Activated CD4-positive, CD25-positive, alpha-beta regulatory T cell treated with anti-CD3 and anti-CD28 coated beads, Interleukin-2, amount 50 U/mL, for 16 hours (primary cell): ENCODE measurements around the gene ACTR3.
"Not testable (repeated sequence)": the region's sequence is repeated elsewhere in the genome, so short reads cannot be mapped to it uniquely, and the experiment has no call there.

ENCODE experiments used
- DNase-seq: peaks from one replicate; pipeline ENCODE4 v3.0.0-alpha.2; 2020; ENCODE audit warnings: low read depth, low spot score

The ACTR3 gene

DNA sequence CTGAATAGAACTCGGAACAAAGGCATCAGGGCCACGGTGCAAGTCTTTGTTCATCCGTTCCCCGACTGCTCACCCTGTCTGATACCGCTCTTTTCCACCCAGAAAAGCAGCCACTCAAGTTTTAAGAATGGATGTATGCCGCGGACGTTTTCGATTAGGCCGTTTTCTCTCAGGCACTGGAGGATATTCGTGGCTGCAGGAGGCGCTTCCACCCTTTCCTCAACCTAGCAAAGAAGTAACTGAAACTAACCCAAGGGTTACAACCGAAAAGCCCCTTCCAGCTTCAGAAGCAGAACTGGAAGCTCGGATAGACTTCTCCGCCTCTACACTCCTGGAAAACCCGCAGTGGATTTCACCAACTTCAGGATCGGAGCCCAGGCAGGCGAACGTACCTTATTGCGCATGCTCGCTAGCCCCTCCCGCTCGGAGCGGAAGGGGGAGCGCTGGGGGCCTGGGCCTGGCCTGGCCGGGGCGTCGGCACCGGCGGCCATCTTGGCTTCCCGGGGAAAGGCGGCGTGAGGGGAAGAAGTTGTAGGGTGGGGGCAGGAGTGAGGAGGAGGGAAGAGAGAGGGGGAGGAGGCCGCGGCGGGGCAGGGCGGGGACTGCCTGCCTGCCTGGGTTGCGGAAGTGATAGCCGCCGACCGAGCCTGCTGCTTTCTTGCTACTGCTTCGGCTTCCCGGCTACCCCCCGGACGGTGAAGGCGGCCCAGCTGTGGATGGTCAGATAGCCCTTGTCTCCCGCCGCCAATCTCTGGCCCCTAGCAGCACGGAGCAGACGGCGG is at the start of gene ACTR3:
TSS of gene ACTR3 (plus strand) at position 619 of the 782 bp plus-strand sequence. CDS start 191 bp downstream, outside the sequence.
- DNase-seq, result peak; percentile 94

DNA sequence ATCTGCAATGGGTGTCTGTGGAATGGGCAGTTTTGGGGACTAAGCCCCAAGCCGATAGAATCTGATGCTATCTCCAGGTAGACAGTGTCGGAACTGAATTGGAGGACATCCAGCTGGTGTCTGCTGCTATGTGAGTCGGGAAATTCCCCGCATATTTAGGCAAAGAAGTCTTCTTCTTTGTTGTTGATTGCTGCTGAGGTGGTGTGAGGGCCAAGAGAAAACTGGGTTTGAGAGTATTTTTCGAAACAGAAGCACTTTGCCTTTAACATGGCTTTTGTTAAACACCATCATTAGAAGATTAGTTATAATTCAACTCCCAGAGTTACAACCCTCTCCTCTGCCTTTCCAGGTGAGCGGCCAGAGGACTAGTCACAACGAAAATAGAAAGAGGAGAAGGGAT is 49.4 kb upstream of the ACTR3 start:
- DNase-seq, result no peak

DNA sequence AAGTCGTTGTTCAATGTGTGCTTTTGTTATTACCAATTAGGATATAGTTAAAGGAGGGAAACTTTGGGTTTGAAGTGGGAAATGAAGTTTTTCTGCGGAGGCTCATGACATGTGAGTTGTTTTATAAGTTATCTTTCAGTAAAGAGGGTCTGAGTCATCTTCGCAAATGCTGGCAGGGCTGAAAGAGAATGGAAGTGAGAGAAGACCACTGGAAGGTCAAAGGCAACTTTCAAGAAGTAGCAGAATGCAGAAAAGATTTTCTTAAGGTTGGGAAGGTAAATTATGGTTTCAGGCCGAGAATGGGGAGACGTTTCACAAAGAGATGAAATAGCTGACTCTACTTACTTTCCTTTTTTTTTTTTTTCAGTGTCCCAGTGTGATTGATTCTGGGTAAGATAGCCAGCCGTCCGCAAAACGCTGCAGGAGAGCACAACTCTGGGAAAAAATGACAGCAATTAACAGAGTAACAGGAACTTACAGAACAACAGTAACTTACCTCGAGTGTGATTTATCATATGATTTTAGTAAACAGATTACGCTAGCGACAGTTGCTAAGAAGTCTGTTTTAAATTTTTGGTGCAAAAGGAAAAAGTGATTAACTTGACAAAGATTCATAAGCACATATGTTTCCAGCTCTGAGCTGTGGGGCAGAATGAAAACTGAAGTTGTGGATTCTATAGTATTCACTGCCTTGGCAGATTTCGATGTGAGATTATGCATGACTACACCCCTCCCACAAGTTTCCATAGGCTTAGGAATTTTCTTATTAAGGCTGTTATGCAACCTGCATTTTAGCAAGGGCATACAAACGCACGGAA is 46.8 kb upstream of the ACTR3 start:
- no peak for DNase-seq

DNA sequence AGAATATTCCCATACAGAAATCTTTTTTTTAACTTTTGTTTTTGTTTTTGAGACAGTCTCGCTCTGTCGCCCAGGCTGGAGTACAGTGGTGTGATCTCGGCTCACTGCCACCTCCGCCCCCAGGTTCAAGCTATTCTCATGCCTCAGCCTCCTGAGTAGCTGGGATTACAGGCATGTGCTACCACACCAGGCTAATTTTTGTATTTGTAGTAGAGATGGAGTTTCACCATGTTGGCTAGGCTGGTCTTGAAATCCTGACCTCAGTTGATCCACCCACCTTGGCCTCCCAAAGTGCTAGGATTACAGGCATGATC is 46.2 kb upstream of the ACTR3 start:
- not testable (repeated sequence) for DNase-seq

DNA sequence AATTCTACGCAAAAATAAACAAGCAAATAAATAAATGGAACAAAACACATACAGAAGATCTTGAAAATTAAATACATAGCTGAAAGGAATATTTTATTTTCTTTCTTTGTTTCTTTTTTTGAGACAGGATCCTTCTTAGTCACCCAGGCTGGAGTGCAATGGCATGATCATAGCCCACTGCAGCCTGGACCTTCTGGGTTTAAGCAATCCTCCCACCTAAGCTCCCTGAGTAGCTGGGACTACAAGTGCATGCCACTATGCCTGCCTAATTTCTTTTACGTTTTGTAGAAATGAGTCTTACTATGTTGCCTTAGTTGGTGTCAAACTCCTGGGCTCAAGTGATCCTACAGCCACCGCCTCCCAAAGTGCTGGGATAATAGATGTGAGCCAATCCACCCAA is 44.6 kb upstream of the ACTR3 start:
- DNase-seq, result no peak

DNA sequence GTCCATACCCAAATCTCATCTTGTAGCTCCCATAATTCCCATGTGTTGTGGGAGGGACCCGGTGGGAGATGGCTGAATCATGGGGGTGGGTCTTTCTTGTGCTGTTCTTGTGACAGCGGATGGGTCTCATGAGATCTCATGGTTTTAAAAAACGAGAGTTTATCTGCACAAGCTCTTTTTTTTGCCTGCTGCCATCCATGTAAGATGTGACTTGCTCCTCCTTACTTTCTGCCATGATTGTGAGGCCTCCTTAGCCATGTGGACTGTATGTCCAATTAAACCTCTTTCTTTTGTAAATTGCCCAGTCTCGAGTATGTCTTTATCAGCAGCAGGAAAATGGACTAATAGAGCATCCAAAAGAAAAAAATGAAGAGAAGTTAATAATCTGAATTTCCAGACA is 44.1 kb upstream of the ACTR3 start:
- not testable (repeated sequence) for DNase-seq

DNA sequence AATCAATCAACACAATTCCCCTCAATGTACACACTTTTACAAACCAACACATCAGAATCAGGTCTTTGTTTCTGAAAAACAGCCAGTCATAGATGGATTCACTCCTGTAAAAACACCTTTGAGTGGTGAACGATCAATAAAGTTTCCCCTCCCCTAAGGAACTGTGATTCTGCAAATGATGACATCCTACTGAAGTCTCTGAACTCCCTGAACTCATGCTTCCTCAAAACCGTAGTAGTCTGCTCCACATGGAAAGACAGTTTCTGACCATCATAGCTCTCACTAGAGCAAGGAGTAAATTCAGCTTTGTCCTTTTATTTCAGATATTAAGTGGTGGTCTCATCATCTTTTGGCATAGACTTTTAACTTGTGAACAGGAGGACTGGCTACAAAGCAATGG is 43.5 kb upstream of the ACTR3 start:
- no peak for DNase-seq

DNA sequence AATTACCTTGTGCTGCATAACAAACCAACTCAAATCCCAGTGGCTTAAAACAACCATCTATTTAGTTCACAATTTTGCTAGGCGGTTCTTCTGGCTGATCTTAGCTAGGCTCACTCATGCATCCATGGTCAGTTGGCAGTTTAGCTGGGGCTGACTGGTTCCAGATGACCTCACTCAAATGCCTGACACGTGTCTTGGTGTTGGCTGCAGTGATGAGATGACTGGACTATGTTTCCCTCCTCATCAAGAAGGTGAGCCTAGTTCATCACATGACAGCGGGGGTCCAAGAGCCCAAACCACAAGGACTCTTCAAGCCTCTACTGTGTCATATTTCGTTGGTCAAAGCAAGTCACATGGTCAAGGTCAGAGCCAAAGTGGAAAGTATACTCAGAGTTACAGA is 42.7 kb upstream of the ACTR3 start:
- DNase-seq, result no peak

DNA sequence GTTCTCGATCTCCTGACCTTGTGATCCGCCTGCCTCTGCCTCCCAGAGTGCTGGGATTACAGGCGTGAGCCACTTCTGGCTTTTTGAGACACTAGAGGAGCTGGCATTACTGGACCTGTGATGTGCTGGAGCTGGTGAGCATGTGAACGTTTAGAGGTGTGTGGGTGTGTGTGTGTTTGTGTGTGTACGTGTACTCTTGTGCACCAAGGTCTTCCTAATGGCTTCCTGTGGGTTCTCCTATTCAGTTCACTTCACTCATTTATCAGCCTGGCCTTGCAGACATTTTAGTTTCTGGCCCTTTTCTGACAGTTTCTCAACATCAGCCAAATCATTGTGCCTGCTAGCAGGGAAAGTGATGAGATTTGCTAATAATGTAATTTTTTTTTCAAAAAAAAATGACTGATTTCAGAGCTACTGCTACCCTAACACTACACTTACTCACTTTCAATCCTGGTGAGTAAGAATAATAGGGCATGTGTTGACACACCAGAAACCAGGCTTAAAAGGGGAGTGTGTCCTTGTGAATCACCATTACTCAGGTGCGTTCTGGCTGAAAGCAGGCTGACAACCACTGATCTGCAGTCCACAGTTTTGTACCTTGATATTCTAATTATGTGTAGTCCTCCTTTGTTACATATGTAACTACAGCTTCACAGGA is 41.0 kb upstream of the ACTR3 start:
- no peak for DNase-seq

DNA sequence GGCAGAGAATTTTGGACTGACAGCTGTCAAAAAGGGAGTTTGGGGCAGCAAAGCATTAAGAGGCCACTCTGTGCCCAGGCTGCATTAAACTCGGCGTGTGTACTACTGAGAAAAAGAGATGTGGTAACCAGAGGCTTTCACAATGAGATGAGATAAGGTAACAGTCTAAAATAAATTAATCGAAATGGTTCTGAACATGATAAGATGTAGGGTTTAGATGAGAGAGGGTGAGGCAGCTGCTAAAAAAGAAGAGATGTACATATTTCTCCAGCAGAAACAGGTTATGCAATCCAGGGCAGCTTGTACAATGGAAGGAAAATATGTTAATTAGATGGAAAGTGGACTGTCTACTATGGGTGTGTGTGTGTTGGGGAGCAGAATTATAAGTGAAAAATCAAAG is 39.2 kb upstream of the ACTR3 start:
- DNase-seq, result no peak

DNA sequence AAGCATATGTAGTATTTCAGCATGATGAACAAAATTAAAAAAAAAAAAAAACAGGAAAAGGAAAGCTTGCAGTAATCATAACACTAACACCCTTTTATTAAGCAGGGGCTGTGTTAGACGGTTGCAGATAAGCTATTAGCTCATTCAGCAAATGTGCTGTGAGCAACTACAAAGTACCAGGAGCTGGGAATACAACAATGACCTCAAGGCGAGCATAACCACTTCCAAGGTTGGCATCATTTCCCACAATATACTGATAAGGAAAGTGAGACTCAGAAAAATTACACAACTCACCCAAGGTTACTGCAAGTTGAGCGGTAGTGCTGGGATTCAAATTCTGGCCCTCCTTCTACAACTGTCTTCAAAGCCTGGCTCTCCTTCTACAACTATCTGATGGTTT is 38.2 kb upstream of the ACTR3 start:
- DNase-seq, result no peak

DNA sequence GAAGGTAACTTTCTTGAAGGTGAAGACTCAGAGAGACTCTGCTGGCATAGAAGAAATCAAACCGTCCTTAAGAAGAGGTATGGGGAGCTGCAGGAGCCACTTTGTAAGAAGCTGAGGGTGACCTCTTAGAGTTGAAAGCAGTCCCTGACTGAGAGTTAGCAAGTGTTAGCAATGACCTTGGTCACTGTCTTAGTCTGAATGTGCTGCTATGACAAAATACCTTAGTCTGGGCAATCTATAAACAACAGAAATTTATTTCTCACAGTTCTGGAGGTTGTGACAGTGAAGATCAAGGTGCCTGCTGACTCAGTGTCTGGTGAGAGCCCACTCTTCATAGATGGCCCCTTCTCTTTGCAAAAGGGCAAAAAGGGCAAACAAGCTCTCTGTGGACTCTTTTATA is 35.7 kb upstream of the ACTR3 start:
- DNase-seq, result no peak

DNA sequence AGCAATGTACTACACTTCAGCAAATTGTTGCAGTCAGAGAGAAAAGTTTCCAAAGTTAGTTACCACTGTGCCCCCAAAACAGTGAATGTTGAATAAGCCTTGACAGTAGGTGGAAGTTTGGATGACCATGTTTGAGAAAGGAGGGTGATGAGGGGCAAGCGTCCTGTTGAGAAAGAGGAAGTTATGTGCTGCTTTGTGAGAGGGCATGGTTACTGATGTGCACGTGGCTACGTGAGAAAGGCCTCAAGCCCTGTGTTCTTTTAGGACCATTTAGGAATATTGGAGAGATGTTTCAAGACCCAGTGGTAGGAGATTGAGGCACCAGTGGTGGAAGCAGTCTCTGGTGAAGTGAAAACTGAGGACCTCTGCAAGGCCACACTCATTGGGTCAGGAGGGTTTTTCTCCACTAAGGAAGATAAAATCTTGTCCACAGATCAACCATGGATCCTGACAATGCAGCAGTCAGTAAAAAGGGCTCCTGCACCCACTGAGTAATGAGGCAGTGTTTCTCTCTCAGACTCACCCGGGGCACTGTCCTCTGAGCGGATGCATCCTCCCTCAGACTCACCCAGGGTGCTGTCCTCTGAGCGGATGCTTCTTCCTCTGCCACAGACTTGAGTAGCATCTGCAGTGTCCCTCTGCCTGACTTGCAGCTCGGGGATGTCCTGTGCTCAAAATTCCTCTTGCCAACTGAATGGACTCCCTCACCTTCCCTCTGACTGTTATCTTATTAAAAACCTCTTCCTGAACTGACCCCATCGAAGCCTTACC is 34.7 kb upstream of the ACTR3 start:
- DNase-seq, result no peak

DNA sequence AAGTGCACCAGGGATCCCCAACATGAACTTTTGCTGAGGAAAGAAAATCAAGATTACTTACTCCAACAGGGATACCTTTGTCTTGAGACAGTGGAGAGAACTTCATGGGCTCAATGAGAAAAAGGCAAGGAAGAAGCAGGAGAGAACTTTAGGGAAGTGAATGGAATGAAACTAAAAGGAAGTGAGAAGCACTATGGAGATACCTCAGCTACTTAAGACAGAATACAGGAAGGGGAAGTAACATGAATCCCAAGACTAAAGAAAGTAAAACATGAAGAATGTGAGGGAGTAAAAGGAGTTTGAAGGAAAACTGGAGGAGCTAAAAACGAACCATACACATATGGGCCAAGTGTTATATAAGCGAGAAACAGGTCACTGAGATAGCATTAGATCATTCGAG is 32.4 kb upstream of the ACTR3 start:
- DNase-seq, result no peak

DNA sequence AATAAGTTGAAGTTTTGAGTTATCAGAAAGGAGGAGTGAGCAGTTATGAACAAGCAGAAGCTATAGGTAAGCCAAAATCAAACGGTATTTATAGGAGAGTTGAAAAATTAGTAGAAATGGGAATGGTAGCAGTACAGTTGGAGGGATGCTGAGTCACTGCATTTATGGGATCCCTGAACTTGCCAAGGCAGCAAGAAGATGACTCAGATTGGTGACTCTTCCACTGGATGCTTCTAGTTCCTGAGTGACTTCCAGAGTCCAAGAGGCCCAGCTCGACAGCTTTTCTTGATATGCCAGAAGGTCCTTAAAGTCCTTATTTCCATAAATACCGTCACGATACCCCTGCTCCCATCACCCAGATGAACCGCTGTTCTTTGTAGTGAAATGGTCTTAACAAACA is 31.1 kb upstream of the ACTR3 start:
- no peak for DNase-seq

DNA sequence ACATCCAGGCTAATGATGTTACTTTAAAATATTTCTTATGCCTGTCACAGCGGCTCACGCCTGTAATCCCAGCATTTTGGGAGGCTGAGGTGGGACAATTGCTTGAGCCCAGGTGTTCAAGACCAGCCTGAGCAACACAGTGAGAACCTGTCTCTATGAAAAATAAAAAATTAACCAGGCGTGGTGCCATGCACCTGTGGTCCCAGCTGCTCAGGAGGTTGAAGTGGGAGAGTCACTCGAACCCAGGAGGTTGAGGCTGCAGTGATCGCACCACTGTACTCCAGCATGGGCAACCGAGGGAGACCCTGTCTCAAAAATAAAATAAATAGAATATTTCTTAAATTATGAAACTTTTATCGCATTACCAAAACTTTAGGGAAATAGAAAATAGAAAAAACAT is 28.1 kb upstream of the ACTR3 start:
- DNase-seq, result no peak

DNA sequence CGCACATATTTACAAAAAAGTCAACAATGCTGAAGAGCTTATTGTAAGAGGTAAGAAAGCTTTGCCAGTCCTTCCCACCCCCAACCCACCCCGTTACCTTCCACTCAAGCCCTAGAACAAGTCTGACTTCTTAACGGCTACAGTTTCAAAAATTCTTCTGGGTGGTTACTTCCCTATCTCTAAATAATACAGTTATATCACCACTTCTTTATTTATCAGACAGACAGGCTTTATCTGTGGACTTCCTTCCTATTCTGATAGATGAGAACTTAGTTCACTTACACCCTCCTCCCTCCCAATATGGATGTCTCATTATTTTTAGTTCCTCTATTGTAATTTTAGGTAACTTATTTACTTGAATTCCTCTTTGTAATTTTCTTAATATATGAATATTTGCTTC is 26.7 kb upstream of the ACTR3 start:
- DNase-seq, result no peak

DNA sequence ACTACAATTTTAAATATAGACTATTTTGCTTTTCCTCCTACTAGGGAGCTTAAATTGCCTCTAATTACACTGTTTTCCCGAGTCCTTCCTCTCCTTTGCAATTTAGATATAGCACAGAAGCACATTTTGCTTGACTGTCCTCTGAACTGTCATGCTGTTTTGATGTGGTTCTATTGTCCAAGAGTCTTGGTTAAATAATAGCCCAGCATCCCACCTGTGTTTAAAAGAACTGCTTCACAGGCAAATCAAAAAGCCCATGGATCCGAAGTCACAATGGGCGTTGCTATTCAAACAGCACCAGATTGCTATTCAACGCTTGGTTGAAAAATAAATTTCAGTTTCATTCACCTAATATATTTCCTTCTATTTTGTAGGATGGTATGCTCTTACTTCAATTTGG is 22.3 kb upstream of the ACTR3 start:
- no peak for DNase-seq

DNA sequence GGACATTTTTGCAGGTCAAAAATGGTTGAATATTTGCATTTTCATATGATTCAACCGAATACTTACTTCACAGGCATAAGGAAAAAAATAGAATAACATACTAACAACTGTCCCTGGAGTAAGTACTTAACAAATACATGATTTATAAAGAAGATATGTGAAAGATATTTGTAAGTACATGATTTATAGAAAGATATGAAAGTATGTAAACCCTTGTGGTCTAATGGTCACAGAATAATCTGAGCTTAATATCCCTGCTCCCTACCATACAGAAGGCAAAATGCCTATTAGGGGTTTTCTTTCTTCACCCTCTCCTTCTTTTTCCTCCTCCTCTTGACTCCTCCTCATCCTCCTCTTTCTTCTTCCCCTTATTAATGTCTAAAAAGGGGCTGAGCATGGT is 20.6 kb upstream of the ACTR3 start:
- no peak for DNase-seq

DNA sequence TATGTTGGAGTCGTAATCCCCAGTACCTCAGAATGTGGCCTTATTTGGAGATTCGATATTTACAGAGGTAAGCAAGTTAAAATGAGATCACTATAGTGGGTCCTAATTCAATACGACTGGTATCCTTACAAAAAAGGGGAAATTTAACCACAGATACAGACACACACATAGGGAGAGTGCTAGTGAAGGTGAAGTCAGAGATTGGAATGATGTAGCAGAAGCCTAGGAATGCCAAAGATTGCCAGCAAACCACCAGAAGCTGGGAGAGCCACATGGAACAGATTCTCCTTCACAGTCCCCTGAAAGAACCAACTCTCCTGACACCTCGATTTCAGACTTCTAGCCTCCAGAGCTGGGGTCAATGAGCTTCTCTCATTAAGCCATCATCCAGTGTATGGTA is 17.7 kb upstream of the ACTR3 start:
- DNase-seq, result no peak

DNA sequence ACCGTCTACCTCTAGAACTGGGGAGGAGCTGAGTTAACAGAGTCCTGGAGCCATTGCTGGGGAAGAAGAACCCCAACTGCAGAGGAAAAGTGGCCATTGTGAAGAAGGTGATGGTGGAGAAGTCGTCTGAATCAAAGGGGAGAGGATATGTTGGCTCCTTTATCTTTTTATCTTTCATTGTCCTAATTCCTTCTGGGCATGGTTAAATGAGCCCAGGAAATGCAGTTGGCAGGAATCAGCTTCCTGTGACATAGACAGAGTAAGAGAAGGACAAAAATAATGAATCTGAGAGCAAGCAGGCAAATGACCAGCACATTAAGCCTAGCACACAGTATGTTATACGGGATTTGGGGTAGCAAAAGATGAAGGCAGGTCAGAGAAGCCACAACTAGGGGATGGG is 16.0 kb upstream of the ACTR3 start:
- no peak for DNase-seq

DNA sequence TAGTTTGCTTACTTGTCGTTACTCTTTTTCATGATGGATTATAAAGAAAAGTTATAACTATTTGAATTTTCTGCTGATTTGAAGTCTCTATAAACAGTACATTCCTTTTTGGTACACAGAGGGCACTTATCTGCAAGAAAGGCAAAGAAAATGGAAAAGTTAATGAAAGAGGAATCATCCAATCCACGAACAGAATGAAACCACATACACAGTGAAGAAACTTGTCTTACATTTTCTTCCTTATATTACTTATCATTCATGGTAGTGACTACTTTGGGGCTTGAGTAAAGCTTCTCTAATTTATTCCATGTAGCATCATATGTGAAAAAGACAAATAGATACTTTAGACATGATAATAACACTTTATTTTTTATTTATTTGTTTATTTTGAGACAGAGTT is 14.8 kb upstream of the ACTR3 start:
- no peak for DNase-seq
